Measurements from ENCODE around the gene HINT1. TPM values are rescaled to one million over a fixed set of nuclear protein-coding genes. Genes with fewer than 3 reads are reported as not detected.

HINT1 gene
- total and polyA plus RNA-seq, 12 donors = 94.2 to 269 (median 184) TPM

DNA sequence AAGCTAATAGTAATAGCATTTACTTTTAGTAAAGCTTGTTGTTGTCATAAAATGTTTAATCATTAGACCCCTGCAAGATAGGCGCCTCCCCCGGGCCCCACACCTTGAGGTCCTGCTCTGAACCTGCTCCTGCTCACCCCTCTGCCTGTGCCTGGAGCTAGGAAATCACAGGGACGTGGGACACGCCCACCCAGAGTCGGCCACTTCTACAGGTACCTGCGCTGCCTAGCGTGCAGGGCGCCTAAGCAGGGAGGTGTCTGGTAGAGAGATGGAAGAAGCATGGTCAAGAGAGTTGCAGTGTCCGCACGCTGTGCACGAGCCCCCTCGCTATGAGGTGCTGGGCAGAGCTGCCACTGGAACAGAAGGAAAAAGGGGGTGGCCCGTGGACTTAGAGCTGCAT lies 52.6 kb downstream of the HINT1 start:
- Histone ChIP-seq H3K9me3 (replicated peaks in 1 of 3) (no peaks in the 10 kb centered on the region), H3K4me3 (no peak overlapping the region), H3K36me3 (replicated peaks in 1 of 2) (no peaks in the 10 kb centered on the region), H3K27ac (no peak overlapping the region), H3K4me1 (replicated peaks in 1 of 2) (no peaks in the 10 kb centered on the region), H3K27me3 (no peaks in the 10 kb centered on the region)
- intact Hi-C loops (cut with DNase I) = no loop called here
- WGBS, 4 donors = 77 to 83% (median 78%) methylated on average over 13 of the region's 13 CpGs
- DNase-seq = no peak
- TF ChIP-seq, protein P1, sequence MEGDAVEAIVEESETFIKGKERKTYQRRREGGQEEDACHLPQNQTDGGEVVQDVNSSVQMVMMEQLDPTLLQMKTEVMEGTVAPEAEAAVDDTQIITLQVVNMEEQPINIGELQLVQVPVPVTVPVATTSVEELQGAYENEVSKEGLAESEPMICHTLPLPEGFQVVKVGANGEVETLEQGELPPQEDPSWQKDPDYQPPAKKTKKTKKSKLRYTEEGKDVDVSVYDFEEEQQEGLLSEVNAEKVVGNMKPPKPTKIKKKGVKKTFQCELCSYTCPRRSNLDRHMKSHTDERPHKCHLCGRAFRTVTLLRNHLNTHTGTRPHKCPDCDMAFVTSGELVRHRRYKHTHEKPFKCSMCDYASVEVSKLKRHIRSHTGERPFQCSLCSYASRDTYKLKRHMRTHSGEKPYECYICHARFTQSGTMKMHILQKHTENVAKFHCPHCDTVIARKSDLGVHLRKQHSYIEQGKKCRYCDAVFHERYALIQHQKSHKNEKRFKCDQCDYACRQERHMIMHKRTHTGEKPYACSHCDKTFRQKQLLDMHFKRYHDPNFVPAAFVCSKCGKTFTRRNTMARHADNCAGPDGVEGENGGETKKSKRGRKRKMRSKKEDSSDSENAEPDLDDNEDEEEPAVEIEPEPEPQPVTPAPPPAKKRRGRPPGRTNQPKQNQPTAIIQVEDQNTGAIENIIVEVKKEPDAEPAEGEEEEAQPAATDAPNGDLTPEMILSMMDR (IDR thresholded peaks at IDR 0.05) = no peak
- no peak for TF ChIP-seq POLR2A (IDR thresholded peaks at IDR 0.05)

DNA sequence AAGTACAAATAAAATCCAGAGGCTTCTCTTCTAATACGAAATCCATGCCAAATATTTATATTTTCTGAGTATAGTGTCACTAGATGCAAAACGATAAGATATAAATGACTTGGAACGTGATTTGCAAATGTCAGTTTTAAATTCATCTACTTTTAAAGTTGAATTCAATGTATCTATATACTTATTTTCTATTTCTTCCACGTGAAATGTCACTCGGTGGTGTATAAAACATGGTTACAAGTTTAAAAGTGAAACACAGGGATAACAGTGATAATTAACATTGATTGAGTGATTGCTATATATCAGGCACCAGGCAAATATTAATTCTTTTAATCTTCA lies 54.8 kb downstream of the HINT1 start:
- no peak for DNase-seq
- Histone ChIP-seq H3K4me3 (no peak overlapping the region), H3K9me3 (replicated peaks in 1 of 3) (no peaks in the 10 kb centered on the region), H3K36me3 (replicated peaks in 1 of 2) (no peaks in the 10 kb centered on the region), H3K27me3 (no peaks in the 10 kb centered on the region), H3K4me1 (replicated peaks in 1 of 2) (no peaks in the 10 kb centered on the region), H3K27ac (no peak overlapping the region)
- intact Hi-C loops (cut with DNase I) = no loop called here
- WGBS, 4 donors = 15 to 24% (median 18%) methylated on average over 5 of the region's 5 CpGs
- no peak for TF ChIP-seq POLR2A (IDR thresholded peaks at IDR 0.05)
- TF ChIP-seq, protein P1 (IDR thresholded peaks at IDR 0.05) = peak in 1 of 6 experiments; percentile 6

DNA sequence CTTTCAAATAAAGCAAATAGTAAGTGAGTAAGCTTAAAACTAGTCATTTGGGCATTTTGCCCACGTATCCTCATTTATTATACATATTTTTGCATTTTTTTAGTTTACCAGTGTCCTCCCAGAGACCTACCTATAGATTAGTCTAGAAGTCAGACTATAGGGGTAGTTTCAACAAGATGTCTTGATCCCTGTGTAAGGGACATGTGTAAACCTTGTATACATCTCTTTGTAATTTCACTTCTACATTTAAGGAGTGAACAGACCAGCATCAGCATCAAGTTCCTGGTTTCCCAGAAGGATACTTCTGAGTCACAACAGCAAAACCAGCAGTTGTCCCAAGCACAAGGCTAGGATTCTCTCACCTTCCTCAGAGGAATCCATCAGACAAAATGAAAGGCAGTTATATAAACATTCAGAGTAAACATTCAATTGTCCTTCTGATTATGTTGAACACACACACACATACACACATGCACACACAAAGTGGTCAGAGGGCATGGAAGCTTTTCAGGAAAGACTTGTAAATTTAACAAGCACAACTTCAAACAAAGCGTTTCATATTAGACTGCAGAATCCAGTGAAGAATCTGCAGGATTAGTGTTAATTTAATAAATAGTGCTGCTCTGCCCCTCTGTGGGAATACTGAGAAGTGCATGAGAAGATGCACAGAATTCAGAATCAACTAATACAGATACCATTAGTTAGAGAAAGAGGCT lies 55.4 kb downstream of the HINT1 start:
- no peak overlapping the region for H3K4me3 ChIP-seq
- no peak overlapping the region for H3K27ac ChIP-seq
- no peaks in the 10 kb centered on the region for H3K4me1 ChIP-seq (replicated peaks in 1 of 2)
- WGBS, 4 donors = 28 to 45% (median 35%) methylated on average over 2 of the region's 2 CpGs
- H3K9me3 ChIP-seq (replicated peaks in 1 of 3) = no peaks in the 10 kb centered on the region
- DNase-seq = peak in 4 of 7 donors; percentile 19 to 52 (median 34)
- TF ChIP-seq, protein P1 (IDR thresholded peaks at IDR 0.05) = peak; percentile 43 to 77 (median 74)
- TF ChIP-seq POLR2A (IDR thresholded peaks at IDR 0.05) = no peak
- no peaks in the 10 kb centered on the region for H3K36me3 ChIP-seq (replicated peaks in 1 of 2)
- H3K27me3 ChIP-seq = no peaks in the 10 kb centered on the region
- intact Hi-C loops (cut with DNase I) = loop anchor here in 1 of 2 donors (10.0 kb wide), 1 partner anchor 995 kb away; no protein-coding TSS in a partner anchor

Other genes with a start within 250 kb of the HINT1 start
- gene LYRM7, start 5.7 kb upstream of the HINT1 start, total RNA-seq = 10 to 100 TPM in 6 of 9 donors, 1 to 10 TPM in 3; 3.0 to 14.5 (median 10.6) TPM
- gene LYRM7, start 5.7 kb upstream of the HINT1 start, polyA plus RNA-seq = 10 to 100 TPM in 1 of 3 donors, 1 to 10 TPM in 2; 2.0 to 14.5 (median 3.1) TPM
- gene CDC42SE2, start 98.8 kb upstream of the HINT1 start, total RNA-seq = 10 to 100 TPM; 16.4 to 26.7 (median 19.8) TPM
- gene CDC42SE2, start 98.8 kb upstream of the HINT1 start, polyA plus RNA-seq = 10 to 100 TPM in 1 of 3 donors, 1 to 10 TPM in 2; 5.1 to 21.4 (median 8.2) TPM